Cerebellar cortex (tissue), 1 donor: ENCODE data around the gene TNMD.
"Not testable (repeated sequence)": the region's sequence is repeated elsewhere in the genome, so short reads cannot be mapped to it uniquely, and the experiment has no call there.

Experiments
- DNase-seq: peaks from one replicate; pipeline ENCODE4 v3.0.0-alpha.2; 2015; ENCODE audit warnings: low spot score

Gene TNMD

GRCh38 chrX:100584611-100585010, at the start of gene TNMD:
Gene TNMD (plus strand): TSS chrX:100584936. CDS start chrX:100585019, 83 bp downstream.
- no peak for DNase-seq

- not testable (repeated sequence) for DNase-seq
Observed at GRCh38 chrX:100565534-100565933, 19.2 kb upstream of the TNMD start.

- no peak for DNase-seq
Observed at GRCh38 chrX:100586747-100587146, 2.0 kb downstream of the TNMD start.

- no peak for DNase-seq
Observed at GRCh38 chrX:100587861-100588260, 3.1 kb downstream of the TNMD start.

- DNase-seq = no peak
Observed at GRCh38 chrX:100591256-100592051, 6.7 kb downstream of the TNMD start.

GRCh38 chrX:100593126-100593525, 8.4 kb downstream of the TNMD start:
- DNase-seq = no peak

GRCh38 chrX:100593581-100593980, 8.8 kb downstream of the TNMD start:
- no peak for DNase-seq

GRCh38 chrX:100596601-100597000, 11.9 kb downstream of the TNMD start:
- DNase-seq = no peak

- no peak for DNase-seq
Observed at GRCh38 chrX:100599456-100599855, 14.7 kb downstream of the TNMD start.

GRCh38 chrX:100600340-100600739, 15.6 kb downstream of the TNMD start:
- no peak for DNase-seq

- DNase-seq = no peak
Observed at GRCh38 chrX:100600758-100601157, 16.0 kb downstream of the TNMD start.

GRCh38 chrX:100606753-100607152, 22.0 kb downstream of the TNMD start:
- DNase-seq = no peak

GRCh38 chrX:100609591-100609990, 24.9 kb downstream of the TNMD start:
- DNase-seq = no peak

GRCh38 chrX:100611951-100612350, 27.2 kb downstream of the TNMD start:
- DNase-seq = no peak

GRCh38 chrX:100615005-100615404, 30.3 kb downstream of the TNMD start:
- DNase-seq = peak; percentile 19

- no peak for DNase-seq
Observed at GRCh38 chrX:100623001-100623400, 38.3 kb downstream of the TNMD start.

- DNase-seq = no peak
Observed at GRCh38 chrX:100625985-100626491, 41.3 kb downstream of the TNMD start.

- no peak for DNase-seq
Observed at GRCh38 chrX:100635040-100635439, 50.3 kb downstream of the TNMD start.

- no peak for DNase-seq
Observed at GRCh38 chrX:100635989-100636320, 51.2 kb downstream of the TNMD start.

- peak; percentile 73 for DNase-seq
Observed at GRCh38 chrX:100636321-100636991, 51.7 kb downstream of the TNMD start, which contains the start of gene TSPAN6. Gene TSPAN6 (minus strand): TSS chrX:100636806. CDS start chrX:100636694, 112 bp downstream.

- no peak for DNase-seq
Observed at GRCh38 chrX:100642290-100642689, 57.6 kb downstream of the TNMD start.

GRCh38 chrX:100643212-100643611, 58.5 kb downstream of the TNMD start:
- DNase-seq = no peak
